ENCODE measurements around the gene AICDA.
"Not testable (repeated sequence)": the region's sequence is repeated elsewhere in the genome, so short reads cannot be mapped to it uniquely, and the experiment has no call there.

The AICDA gene

GRCh38 chr12:8612629-8613028 is at the start of gene AICDA:
Gene AICDA, minus strand, starts transcription at chr12:8612859. Its CDS starts 92 bp downstream, at chr12:8612767.
- DNase-seq (ENCODE audit: low read depth): no peak

- no peak for DNase-seq (ENCODE audit: low read depth)
Observed at GRCh38 chr12:8661751-8662150, 49.1 kb upstream of the AICDA start.

GRCh38 chr12:8661016-8661415 is 48.4 kb upstream of the AICDA start:
- DNase-seq (ENCODE audit: low read depth): no peak

- no peak for DNase-seq (ENCODE audit: low read depth)
Observed at GRCh38 chr12:8658346-8658745, 45.7 kb upstream of the AICDA start.

- no peak for DNase-seq (ENCODE audit: low read depth)
Observed at GRCh38 chr12:8655421-8655820, 42.8 kb upstream of the AICDA start.

GRCh38 chr12:8648576-8649205 is 36.0 kb upstream of the AICDA start:
- peak; percentile 18 for DNase-seq (ENCODE audit: low read depth)

- DNase-seq (ENCODE audit: low read depth): no peak
Observed at GRCh38 chr12:8647968-8648367, 35.3 kb upstream of the AICDA start.

- peak; percentile 28 for DNase-seq (ENCODE audit: low read depth)
Observed at GRCh38 chr12:8644345-8645248, 31.9 kb upstream of the AICDA start.

GRCh38 chr12:8642775-8643174 is 30.1 kb upstream of the AICDA start:
- DNase-seq (ENCODE audit: low read depth): no peak

GRCh38 chr12:8639936-8640335 is 27.3 kb upstream of the AICDA start:
- no peak for DNase-seq (ENCODE audit: low read depth)

GRCh38 chr12:8638951-8639350 is 26.3 kb upstream of the AICDA start:
- DNase-seq (ENCODE audit: low read depth): no peak

GRCh38 chr12:8637666-8638065 is 25.0 kb upstream of the AICDA start:
- no peak for DNase-seq (ENCODE audit: low read depth)

- no peak for DNase-seq (ENCODE audit: low read depth)
Observed at GRCh38 chr12:8637244-8637643, 24.6 kb upstream of the AICDA start.

- DNase-seq (ENCODE audit: low read depth): no peak
Observed at GRCh38 chr12:8636581-8636980, 23.9 kb upstream of the AICDA start.

- not testable (repeated sequence) for DNase-seq (ENCODE audit: low read depth)
Observed at GRCh38 chr12:8636007-8636346, 23.3 kb upstream of the AICDA start.

GRCh38 chr12:8635342-8636006 is 22.8 kb upstream of the AICDA start:
- DNase-seq (ENCODE audit: low read depth): not testable (repeated sequence)

GRCh38 chr12:8630131-8630530 is 17.5 kb upstream of the AICDA start:
- no peak for DNase-seq (ENCODE audit: low read depth)

GRCh38 chr12:8629486-8630033 is 16.9 kb upstream of the AICDA start:
- no peak for DNase-seq (ENCODE audit: low read depth)

- no peak for DNase-seq (ENCODE audit: low read depth)
Observed at GRCh38 chr12:8628731-8629130, 16.1 kb upstream of the AICDA start.

- DNase-seq (ENCODE audit: low read depth): not testable (repeated sequence)
Observed at GRCh38 chr12:8624750-8625149, 12.1 kb upstream of the AICDA start.

GRCh38 chr12:8622646-8623045 is 10.0 kb upstream of the AICDA start:
- no peak for DNase-seq (ENCODE audit: low read depth)

GRCh38 chr12:8615206-8615605 is 2.5 kb upstream of the AICDA start:
- DNase-seq (ENCODE audit: low read depth): no peak

- DNase-seq (ENCODE audit: low read depth): not testable (repeated sequence)
Observed at GRCh38 chr12:8613881-8614280, 1.2 kb upstream of the AICDA start.
